SK-N-SH treated with all-trans-retinoic acid at 6 μM for 48 hours (cell line): ENCODE results near the gene CNNM1.

ENCODE experiments used
- ATAC-seq: fragments of 200-7000 bp; cut with Tn5 transposase; 3 replicates; pipeline ENCODE4 v1.9.1; 2020; ENCODE audit warnings: mild to moderate bottlenecking, moderate library complexity
- ARNTL ChIP-seq: fragments of 450-650 bp; formaldehyde crosslinking; IDR thresholded peaks from 2 replicates; pipeline ENCODE4 v1.5.0; 2020; ENCODE audit warnings: low read depth, mild to moderate bottlenecking, moderate library complexity, borderline replicate concordance
- BACH2 ChIP-seq: fragments of 250-450 bp; sonication (Bioruptor Pico); IDR thresholded peaks from 2 replicates; pipeline ENCODE4 v1.9.0; 2021; ENCODE audit warnings: mild to moderate bottlenecking, borderline replicate concordance
- CSDC2 ChIP-seq: fragments of 250-450 bp; sonication (Bioruptor Pico); IDR thresholded peaks from 2 replicates; pipeline ENCODE4 v1.5.0; 2020; ENCODE audit warnings: mild to moderate bottlenecking, moderate library complexity
- ESRRG ChIP-seq: fragments of 250-450 bp; sonication (Bioruptor Pico); IDR thresholded peaks from 2 replicates; pipeline ENCODE4 v1.6.1; 2021; ENCODE audit warnings: mild to moderate bottlenecking
- GLIS3 ChIP-seq: fragments of 250-450 bp; sonication (Bioruptor Pico); IDR thresholded peaks from 2 replicates; pipeline ENCODE4 v1.5.0; 2020; ENCODE audit warnings: mild to moderate bottlenecking, moderate library complexity
- ISL1 ChIP-seq: fragments of 250-450 bp; sonication (Bioruptor Pico); IDR thresholded peaks from 2 replicates; pipeline ENCODE4 v2.1.2; 2022; ENCODE audit warnings: mild to moderate bottlenecking, moderate library complexity
- OSR1 ChIP-seq: fragments of 250-450 bp; sonication (Bioruptor Pico); IDR thresholded peaks from 2 replicates; pipeline ENCODE4 v1.8.0; 2022; ENCODE audit warnings: moderate library complexity, mild to moderate bottlenecking, inconsistent platforms
- PPARA ChIP-seq: fragments of 250-450 bp; sonication (Bioruptor Pico); IDR thresholded peaks from 2 replicates; pipeline ENCODE4 v1.5.0; 2020; ENCODE audit warnings: mild to moderate bottlenecking, borderline replicate concordance
- RARB ChIP-seq: fragments of 250-450 bp; sonication (Bioruptor Pico); IDR thresholded peaks from 2 replicates; pipeline ENCODE4 v1.8.0; 2021; ENCODE audit warnings: mild to moderate bottlenecking, moderate library complexity
- SNAI2 ChIP-seq: fragments of 250-450 bp; sonication (Bioruptor Pico); IDR thresholded peaks from 2 replicates; pipeline ENCODE4 v1.5.0; 2020; ENCODE audit warnings: mild to moderate bottlenecking, moderate library complexity
- TCF4 ChIP-seq: fragments of 250-450 bp; sonication (Bioruptor Pico); IDR thresholded peaks from 2 replicates; pipeline ENCODE4 v1.8.0; 2021; ENCODE audit warnings: mild to moderate bottlenecking, moderate library complexity, borderline replicate concordance
- TOX ChIP-seq: fragments of 250-450 bp; sonication (Bioruptor Pico); IDR thresholded peaks from 2 replicates; pipeline ENCODE4 v1.8.0; 2021; ENCODE audit warnings: mild to moderate bottlenecking, moderate library complexity, borderline replicate concordance
- ZC3H10 ChIP-seq: fragments of 250-450 bp; sonication (Bioruptor Pico); IDR thresholded peaks from 2 replicates; pipeline ENCODE4 v1.5.1; 2021; ENCODE audit warnings: mild to moderate bottlenecking, moderate library complexity
- ZFP30 ChIP-seq: fragments of 450-650 bp; formaldehyde crosslinking; IDR thresholded peaks from 2 replicates; pipeline ENCODE4 v1.5.0; 2022; ENCODE audit warnings: mild to moderate bottlenecking, moderate library complexity
- ZNF565 ChIP-seq: fragments of 450-650 bp; formaldehyde crosslinking; conservative IDR thresholded peaks from 2 replicates; pipeline ENCODE4 v1.5.0; 2020; ENCODE audit warnings: low read depth, mild to moderate bottlenecking, moderate library complexity
- ZNF70 ChIP-seq: fragments of 450-650 bp; formaldehyde crosslinking; IDR thresholded peaks from 2 replicates; pipeline ENCODE4 v1.5.0; 2020; ENCODE audit warnings: mild to moderate bottlenecking, moderate library complexity
- ZNF8 ChIP-seq: fragments of 450-650 bp; formaldehyde crosslinking; IDR thresholded peaks from 2 replicates; pipeline ENCODE4 v1.5.0; 2020; ENCODE audit warnings: mild to moderate bottlenecking, moderate library complexity
- TF ChIP-seq, protein P1 (sequence below): fragments of 250-450 bp; sonication (Bioruptor Pico); IDR thresholded peaks from 2 replicates; pipeline ENCODE4 v1.5.1; 2020; ENCODE audit warnings: low read depth, mild to moderate bottlenecking, moderate library complexity
- TF ChIP-seq, protein P2 (sequence below): fragments of 250-450 bp; sonication (Bioruptor Pico); IDR thresholded peaks from 2 replicates; pipeline ENCODE4 v1.5.1; 2021; ENCODE audit warnings: mild to moderate bottlenecking, moderate library complexity
- TF ChIP-seq, protein P3 (sequence below): fragments of 250-450 bp; sonication (Bioruptor Pico); IDR thresholded peaks from 2 replicates; pipeline ENCODE4 v1.8.0; 2021; ENCODE audit warnings: low read depth, mild to moderate bottlenecking, moderate library complexity, borderline replicate concordance
- TF ChIP-seq, protein P4 (sequence below): fragments of 250-450 bp; sonication (Bioruptor Pico); IDR thresholded peaks from 2 replicates; pipeline ENCODE4 v1.8.0; 2020; ENCODE audit warnings: mild to moderate bottlenecking, moderate library complexity, borderline replicate concordance
- TF ChIP-seq, protein P5 (sequence below): fragments of 250-450 bp; sonication (Bioruptor Pico); IDR thresholded peaks from 2 replicates; pipeline ENCODE4 v1.5.0; 2020; ENCODE audit warnings: mild to moderate bottlenecking, moderate library complexity

The CNNM1 gene

DNA sequence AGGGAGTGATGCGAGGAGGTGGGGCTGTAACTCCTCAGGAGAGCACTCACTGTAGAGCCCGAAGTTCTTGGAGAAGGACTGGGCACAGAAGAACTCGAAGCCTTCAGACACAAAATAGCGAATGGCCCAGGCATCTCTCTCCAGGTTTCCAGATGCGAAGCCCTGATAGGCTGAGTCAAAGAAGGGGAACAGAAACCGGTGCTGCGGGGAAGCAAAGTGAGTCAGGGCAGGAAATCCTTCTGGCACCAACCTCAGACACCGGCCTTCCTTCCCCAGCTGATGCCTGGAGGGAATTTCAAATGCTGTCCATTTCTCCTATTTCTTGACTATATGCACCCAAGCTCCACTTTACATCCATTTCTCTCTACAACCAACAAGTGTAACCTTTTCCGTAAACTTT, 74.5 kb downstream of the CNNM1 start:
- ATAC-seq, result no peak

DNA sequence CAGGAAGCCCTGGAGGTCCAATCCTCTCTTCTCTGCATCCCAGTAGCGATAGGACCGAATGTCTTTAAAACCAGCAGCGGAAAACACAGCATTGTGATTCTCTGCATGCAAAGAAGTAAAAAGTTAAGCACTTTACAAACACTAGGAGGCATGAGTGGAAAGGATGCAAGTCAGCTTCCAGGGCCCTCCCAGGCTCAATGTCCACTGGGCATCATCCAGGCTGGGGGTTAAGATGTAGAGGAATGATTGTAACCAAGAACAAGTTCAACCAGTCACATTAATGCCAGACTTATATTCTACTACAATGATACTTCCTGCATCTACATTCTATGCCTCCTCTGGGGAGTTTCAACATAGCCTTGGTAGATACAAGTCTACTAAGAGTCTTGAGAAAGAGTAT, 77.0 kb downstream of the CNNM1 start:
- TF ChIP-seq SNAI2 (CRISPR knock-in tag), result no peak
- TF ChIP-seq ISL1 (CRISPR knock-in tag), result no peak
- TF ChIP-seq ZNF70, result no peak
- no peak for TF ChIP-seq ZNF8
- no peak for TF ChIP-seq ZC3H10 (CRISPR knock-in tag)
- no peak for TF ChIP-seq ARNTL (CRISPR knock-in tag)
- TF ChIP-seq ZNF565, result no peak
- TF ChIP-seq TCF4 (CRISPR knock-in tag), result no peak
- no peak for TF ChIP-seq TOX (CRISPR knock-in tag)
- TF ChIP-seq, protein P1, sequence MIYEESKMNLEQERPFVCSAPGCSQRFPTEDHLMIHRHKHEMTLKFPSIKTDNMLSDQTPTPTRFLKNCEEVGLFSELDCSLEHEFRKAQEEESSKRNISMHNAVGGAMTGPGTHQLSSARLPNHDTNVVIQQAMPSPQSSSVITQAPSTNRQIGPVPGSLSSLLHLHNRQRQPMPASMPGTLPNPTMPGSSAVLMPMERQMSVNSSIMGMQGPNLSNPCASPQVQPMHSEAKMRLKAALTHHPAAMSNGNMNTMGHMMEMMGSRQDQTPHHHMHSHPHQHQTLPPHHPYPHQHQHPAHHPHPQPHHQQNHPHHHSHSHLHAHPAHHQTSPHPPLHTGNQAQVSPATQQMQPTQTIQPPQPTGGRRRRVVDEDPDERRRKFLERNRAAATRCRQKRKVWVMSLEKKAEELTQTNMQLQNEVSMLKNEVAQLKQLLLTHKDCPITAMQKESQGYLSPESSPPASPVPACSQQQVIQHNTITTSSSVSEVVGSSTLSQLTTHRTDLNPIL, result no peak
- TF ChIP-seq, protein P2, sequence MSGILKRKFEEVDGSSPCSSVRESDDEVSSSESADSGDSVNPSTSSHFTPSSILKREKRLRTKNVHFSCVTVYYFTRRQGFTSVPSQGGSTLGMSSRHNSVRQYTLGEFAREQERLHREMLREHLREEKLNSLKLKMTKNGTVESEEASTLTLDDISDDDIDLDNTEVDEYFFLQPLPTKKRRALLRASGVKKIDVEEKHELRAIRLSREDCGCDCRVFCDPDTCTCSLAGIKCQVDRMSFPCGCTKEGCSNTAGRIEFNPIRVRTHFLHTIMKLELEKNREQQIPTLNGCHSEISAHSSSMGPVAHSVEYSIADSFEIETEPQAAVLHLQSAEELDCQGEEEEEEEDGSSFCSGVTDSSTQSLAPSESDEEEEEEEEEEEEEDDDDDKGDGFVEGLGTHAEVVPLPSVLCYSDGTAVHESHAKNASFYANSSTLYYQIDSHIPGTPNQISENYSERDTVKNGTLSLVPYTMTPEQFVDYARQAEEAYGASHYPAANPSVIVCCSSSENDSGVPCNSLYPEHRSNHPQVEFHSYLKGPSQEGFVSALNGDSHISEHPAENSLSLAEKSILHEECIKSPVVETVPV (CRISPR knock-in tag), result no peak
- TF ChIP-seq RARB (CRISPR knock-in tag), result no peak
- TF ChIP-seq BACH2, result no peak
- no peak for TF ChIP-seq OSR1 (CRISPR knock-in tag)
- TF ChIP-seq ZFP30 (CRISPR knock-in tag), result no peak
- TF ChIP-seq CSDC2 (CRISPR knock-in tag), result no peak
- no peak for TF ChIP-seq PPARA
- ATAC-seq, result no peak

More for the DNA sequence above, 74.5 kb downstream of the CNNM1 start:
- TF ChIP-seq ZNF70 (no peak), TCF4 (CRISPR knock-in tag) (no peak), ESRRG (CRISPR knock-in tag) (no peak), ZNF8 (no peak), OSR1 (CRISPR knock-in tag) (no peak), GLIS3 (no peak), ZC3H10 (CRISPR knock-in tag) (no peak), SNAI2 (CRISPR knock-in tag) (no peak), ZFP30 (CRISPR knock-in tag) (no peak), CSDC2 (CRISPR knock-in tag) (no peak), BACH2 (no peak), RARB (CRISPR knock-in tag) (no peak), ISL1 (CRISPR knock-in tag) (no peak), ZNF565 (no peak), PPARA (no peak)
- TF ChIP-seq, protein P3, sequence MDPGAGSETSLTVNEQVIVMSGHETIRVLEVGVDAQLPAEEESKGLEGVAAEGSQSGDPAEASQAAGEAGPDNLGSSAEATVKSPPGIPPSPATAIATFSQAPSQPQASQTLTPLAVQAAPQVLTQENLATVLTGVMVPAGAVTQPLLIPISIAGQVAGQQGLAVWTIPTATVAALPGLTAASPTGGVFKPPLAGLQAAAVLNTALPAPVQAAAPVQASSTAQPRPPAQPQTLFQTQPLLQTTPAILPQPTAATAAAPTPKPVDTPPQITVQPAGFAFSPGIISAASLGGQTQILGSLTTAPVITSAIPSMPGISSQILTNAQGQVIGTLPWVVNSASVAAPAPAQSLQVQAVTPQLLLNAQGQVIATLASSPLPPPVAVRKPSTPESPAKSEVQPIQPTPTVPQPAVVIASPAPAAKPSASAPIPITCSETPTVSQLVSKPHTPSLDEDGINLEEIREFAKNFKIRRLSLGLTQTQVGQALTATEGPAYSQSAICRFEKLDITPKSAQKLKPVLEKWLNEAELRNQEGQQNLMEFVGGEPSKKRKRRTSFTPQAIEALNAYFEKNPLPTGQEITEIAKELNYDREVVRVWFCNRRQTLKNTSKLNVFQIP (CRISPR knock-in tag), result no peak
- TF ChIP-seq, protein P1, result no peak
- TF ChIP-seq, protein P2 (CRISPR knock-in tag), result no peak
- TF ChIP-seq, protein P4, sequence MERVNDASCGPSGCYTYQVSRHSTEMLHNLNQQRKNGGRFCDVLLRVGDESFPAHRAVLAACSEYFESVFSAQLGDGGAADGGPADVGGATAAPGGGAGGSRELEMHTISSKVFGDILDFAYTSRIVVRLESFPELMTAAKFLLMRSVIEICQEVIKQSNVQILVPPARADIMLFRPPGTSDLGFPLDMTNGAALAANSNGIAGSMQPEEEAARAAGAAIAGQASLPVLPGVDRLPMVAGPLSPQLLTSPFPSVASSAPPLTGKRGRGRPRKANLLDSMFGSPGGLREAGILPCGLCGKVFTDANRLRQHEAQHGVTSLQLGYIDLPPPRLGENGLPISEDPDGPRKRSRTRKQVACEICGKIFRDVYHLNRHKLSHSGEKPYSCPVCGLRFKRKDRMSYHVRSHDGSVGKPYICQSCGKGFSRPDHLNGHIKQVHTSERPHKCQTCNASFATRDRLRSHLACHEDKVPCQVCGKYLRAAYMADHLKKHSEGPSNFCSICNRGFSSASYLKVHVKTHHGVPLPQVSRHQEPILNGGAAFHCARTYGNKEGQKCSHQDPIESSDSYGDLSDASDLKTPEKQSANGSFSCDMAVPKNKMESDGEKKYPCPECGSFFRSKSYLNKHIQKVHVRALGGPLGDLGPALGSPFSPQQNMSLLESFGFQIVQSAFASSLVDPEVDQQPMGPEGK, result no peak
- TF ChIP-seq, protein P5, sequence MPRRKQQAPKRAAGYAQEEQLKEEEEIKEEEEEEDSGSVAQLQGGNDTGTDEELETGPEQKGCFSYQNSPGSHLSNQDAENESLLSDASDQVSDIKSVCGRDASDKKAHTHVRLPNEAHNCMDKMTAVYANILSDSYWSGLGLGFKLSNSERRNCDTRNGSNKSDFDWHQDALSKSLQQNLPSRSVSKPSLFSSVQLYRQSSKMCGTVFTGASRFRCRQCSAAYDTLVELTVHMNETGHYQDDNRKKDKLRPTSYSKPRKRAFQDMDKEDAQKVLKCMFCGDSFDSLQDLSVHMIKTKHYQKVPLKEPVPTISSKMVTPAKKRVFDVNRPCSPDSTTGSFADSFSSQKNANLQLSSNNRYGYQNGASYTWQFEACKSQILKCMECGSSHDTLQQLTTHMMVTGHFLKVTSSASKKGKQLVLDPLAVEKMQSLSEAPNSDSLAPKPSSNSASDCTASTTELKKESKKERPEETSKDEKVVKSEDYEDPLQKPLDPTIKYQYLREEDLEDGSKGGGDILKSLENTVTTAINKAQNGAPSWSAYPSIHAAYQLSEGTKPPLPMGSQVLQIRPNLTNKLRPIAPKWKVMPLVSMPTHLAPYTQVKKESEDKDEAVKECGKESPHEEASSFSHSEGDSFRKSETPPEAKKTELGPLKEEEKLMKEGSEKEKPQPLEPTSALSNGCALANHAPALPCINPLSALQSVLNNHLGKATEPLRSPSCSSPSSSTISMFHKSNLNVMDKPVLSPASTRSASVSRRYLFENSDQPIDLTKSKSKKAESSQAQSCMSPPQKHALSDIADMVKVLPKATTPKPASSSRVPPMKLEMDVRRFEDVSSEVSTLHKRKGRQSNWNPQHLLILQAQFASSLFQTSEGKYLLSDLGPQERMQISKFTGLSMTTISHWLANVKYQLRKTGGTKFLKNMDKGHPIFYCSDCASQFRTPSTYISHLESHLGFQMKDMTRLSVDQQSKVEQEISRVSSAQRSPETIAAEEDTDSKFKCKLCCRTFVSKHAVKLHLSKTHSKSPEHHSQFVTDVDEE (CRISPR knock-in tag), result no peak
